Lower leg skin (tissue), 4 donors: Measurements from ENCODE around the gene ADSS1. TPM values are rescaled to one million over a fixed set of nuclear protein-coding genes. Genes with fewer than 3 reads are reported as not detected.

Source experiments
- DNase-seq, 2 donors: peaks; one replicate each; pipeline ENCODE4 v3.0.0-alpha.2; 2019; ENCODE audit warnings: low spot score in 2 of 2
- H3K4me3 ChIP-seq: fragments of 200-600 bp; sonication (generic); 2 replicates; pipeline ENCODE4 v1.5.1; 2017; ENCODE audit warnings: mild to moderate bottlenecking, low read depth; ENCODE audit not compliant: poor library complexity, severe bottlenecking
- CTCF ChIP-seq, 3 donors: fragments of 450-650 bp; IDR thresholded peaks; one replicate each; pipeline ENCODE4 v1.5.1; 2016; ENCODE audit warnings: antibody characterized with exemption in 3 of 3, mild to moderate bottlenecking in 3 of 3, moderate library complexity in 2 of 3
- POLR2A ChIP-seq, 2 donors: fragments of 450-650 bp; IDR thresholded peaks; one replicate each; pipeline ENCODE4 v1.6.1; 2016 to 2017; ENCODE audit warnings: antibody characterized with exemption in 2 of 2, mild to moderate bottlenecking in 1 of 2, moderate library complexity in 1 of 2
- WGBS, 2 donors: methylation state at CpG; one replicate each; pipeline ENCODE4 v1.1.5; 2018; 5-methylcytosine and 5-hydroxymethylcytosine counted together
- intact Hi-C: fragments of 100-400 bp; cut with DNase I; formaldehyde crosslinking; loops from one replicate; pipeline ENCODE4 v1.15.0; 2023; ENCODE audit warnings: low total_unique reads
- total RNA-seq, 4 donors: library from RNA; depleted of rRNA; stranded (reverse); fragments of >200 nt; gene quantifications; one replicate each; pipeline ENCODE4 v1.1.0, GENCODE V29; 2016

Gene ADSS1
- total RNA-seq, 4 donors from 2014 or later = 5.5 to 8.7 (median 7.2) TPM

GRCh38 chr14:104693482-104694431 is 30.3 kb upstream of the ADSS1 start:
- intact Hi-C loops = no loop called here
- WGBS, 2 donors = 75 to 81% methylated on average over 9 to 22 of the region's 26 CpGs
- DNase-seq = no peak
- no peak for TF ChIP-seq CTCF (IDR thresholded peaks at IDR 0.05)
- no peak for TF ChIP-seq POLR2A (IDR thresholded peaks at IDR 0.05)
- no peak overlapping the region for H3K4me3 ChIP-seq

GRCh38 chr14:104694475-104694950 is 29.5 kb upstream of the ADSS1 start:
- WGBS, 2 donors = 67 to 71% methylated on average over 11 to 13 of the region's 15 CpGs
- no peak for DNase-seq
- intact Hi-C loops = no loop called here
- TF ChIP-seq CTCF (IDR thresholded peaks at IDR 0.05) (no peak), POLR2A (IDR thresholded peaks at IDR 0.05) (no peak)
- H3K4me3 ChIP-seq = no peak overlapping the region

GRCh38 chr14:104694991-104695659 is 28.9 kb upstream of the ADSS1 start:
- H3K4me3 ChIP-seq = no peak overlapping the region
- no peak for DNase-seq
- 56 to 59% methylated on average over 10 to 17 of the region's 19 CpGs for WGBS, 2 donors
- TF ChIP-seq POLR2A (IDR thresholded peaks at IDR 0.05) = no peak
- no peak for TF ChIP-seq CTCF (IDR thresholded peaks at IDR 0.05)
- intact Hi-C loops = no loop called here

GRCh38 chr14:104695660-104696000 is 28.4 kb upstream of the ADSS1 start:
- intact Hi-C loops = no loop called here
- no peak overlapping the region for H3K4me3 ChIP-seq
- no peak for TF ChIP-seq CTCF (IDR thresholded peaks at IDR 0.05)
- no peak for TF ChIP-seq POLR2A (IDR thresholded peaks at IDR 0.05)
- 62 to 66% methylated on average over 6 of the region's 6 CpGs for WGBS, 2 donors
- DNase-seq = no peak

GRCh38 chr14:104696671-104697316 is 27.2 kb upstream of the ADSS1 start:
- WGBS, 2 donors = 54 to 60% methylated on average over 10 to 11 of the region's 14 CpGs
- DNase-seq = no peak
- no peak overlapping the region for H3K4me3 ChIP-seq
- TF ChIP-seq POLR2A (IDR thresholded peaks at IDR 0.05) = no peak
- no peak for TF ChIP-seq CTCF (IDR thresholded peaks at IDR 0.05)
- intact Hi-C loops = no loop called here
